Measurements from ENCODE around the gene PLD6.
"Not testable (repeated sequence)": the region's sequence is repeated elsewhere in the genome, so short reads cannot be mapped to it uniquely, and the experiment has no call there.

PLD6 gene

GRCh38 chr17:17206124-17206912 lies at the start of gene PLD6:
Gene PLD6 (minus strand): TSS chr17:17206333. CDS start chr17:17206286, 47 bp downstream.
- no peak for DNase-seq (ENCODE audit: low read depth)
- in situ Hi-C loops (cut with HindIII; ENCODE audit: low sequenced_read_pairs), result no loop called here
- H3K4me3 ChIP-seq (ENCODE audit: low read depth, low read length), result peak within 1 kb of the TSS; percentile 35
- no peak for TF ChIP-seq CTCF (IDR thresholded peaks at IDR 0.05; ENCODE audit: low read depth, low read length, missing control alignments)

GRCh38 chr17:17255689-17256088 lies 49.6 kb upstream of the PLD6 start:
- DNase-seq (ENCODE audit: low read depth); in situ Hi-C loops (cut with HindIII; ENCODE audit: low sequenced_read_pairs); H3K4me3 ChIP-seq (ENCODE audit: low read depth, low read length): not testable (repeated sequence)

- no peak for DNase-seq (ENCODE audit: low read depth)
- in situ Hi-C loops (cut with HindIII; ENCODE audit: low sequenced_read_pairs), result no loop called here
- no peak overlapping the region for H3K4me3 ChIP-seq (ENCODE audit: low read depth, low read length)
- TF ChIP-seq CTCF (IDR thresholded peaks at IDR 0.05; ENCODE audit: low read depth, low read length, missing control alignments), result no peak
These were observed 47.9 kb upstream of the PLD6 start for GRCh38 chr17:17254036-17254435.

- no peak for DNase-seq (ENCODE audit: low read depth)
- in situ Hi-C loops (cut with HindIII; ENCODE audit: low sequenced_read_pairs), result no loop called here
- no peak overlapping the region for H3K4me3 ChIP-seq (ENCODE audit: low read depth, low read length)
- TF ChIP-seq CTCF (IDR thresholded peaks at IDR 0.05; ENCODE audit: low read depth, low read length, missing control alignments), result no peak
These were observed 47.3 kb upstream of the PLD6 start for GRCh38 chr17:17253406-17253805.

GRCh38 chr17:17252149-17252661 lies 46.1 kb upstream of the PLD6 start:
- no peak for DNase-seq (ENCODE audit: low read depth)
- H3K4me3 ChIP-seq (ENCODE audit: low read depth, low read length), result no peak overlapping the region
- in situ Hi-C loops (cut with HindIII; ENCODE audit: low sequenced_read_pairs), result no loop called here
- TF ChIP-seq CTCF (IDR thresholded peaks at IDR 0.05; ENCODE audit: low read depth, low read length, missing control alignments), result no peak

GRCh38 chr17:17246879-17247278 lies 40.7 kb upstream of the PLD6 start:
- in situ Hi-C loops (cut with HindIII; ENCODE audit: low sequenced_read_pairs), result no loop called here
- no peak for DNase-seq (ENCODE audit: low read depth)
- TF ChIP-seq CTCF (IDR thresholded peaks at IDR 0.05; ENCODE audit: low read depth, low read length, missing control alignments), result no peak
- no peak overlapping the region for H3K4me3 ChIP-seq (ENCODE audit: low read depth, low read length)

- no peak for TF ChIP-seq CTCF (IDR thresholded peaks at IDR 0.05; ENCODE audit: low read depth, low read length, missing control alignments)
- no peak for DNase-seq (ENCODE audit: low read depth)
- in situ Hi-C loops (cut with HindIII; ENCODE audit: low sequenced_read_pairs), result no loop called here
These were observed 37.0 kb upstream of the PLD6 start for GRCh38 chr17:17243163-17243562.

More at GRCh38 chr17:17243163-17243562, 37.0 kb upstream of the PLD6 start:
- no peak overlapping the region for H3K4me3 ChIP-seq (ENCODE audit: low read depth, low read length)

All from astrocyte of the cerebellum (primary cell).